MM.1S (cell line): ENCODE results near the gene CARMIL1.

Experiments used
- DNase-seq: peaks from one replicate; pipeline ENCODE4 v3.0.0-alpha.2; 2015
- H2AFZ ChIP-seq: fragments of 300-600 bp; sonication (generic); 2 replicates; pipeline ENCODE4 v1.6.0; 2016; ENCODE audit warnings: antibody characterized with exemption, low read length
- H3F3A ChIP-seq: fragments of 300-600 bp; sonication (generic); 2 replicates; pipeline ENCODE4 v1.6.1; 2016; ENCODE audit warnings: mild to moderate bottlenecking, antibody characterized with exemption, low read length, moderate library complexity, mixed read lengths; ENCODE audit not compliant: insufficient read depth
- H3K27ac ChIP-seq: fragments of 300-600 bp; sonication (generic); 2 replicates; pipeline ENCODE4 v1.5.1; 2016; ENCODE audit warnings: mild to moderate bottlenecking, low read length
- H3K27me3 ChIP-seq: fragments of 300-600 bp; sonication (generic); replicated peaks from 2 replicates; pipeline ENCODE4 v1.6.0; 2016; ENCODE audit warnings: low read length; ENCODE audit not compliant: insufficient read depth
- H3K36me3 ChIP-seq: fragments of 300-600 bp; sonication (generic); replicated peaks from 2 replicates; pipeline ENCODE4 v1.6.1; 2016; ENCODE audit warnings: mild to moderate bottlenecking, low read length, mixed read lengths; ENCODE audit not compliant: insufficient read depth
- H3K4me1 ChIP-seq: fragments of 300-600 bp; sonication (generic); 2 replicates; pipeline ENCODE4 v1.6.1; 2016; ENCODE audit warnings: low read length, mixed read lengths
- H3K4me2 ChIP-seq: fragments of 300-600 bp; sonication (generic); 2 replicates; pipeline ENCODE4 v1.6.0; 2016; ENCODE audit warnings: low read depth, low read length
- H3K4me3 ChIP-seq: fragments of 300-600 bp; sonication (generic); 2 replicates; pipeline ENCODE4 v1.5.1; 2016; ENCODE audit warnings: low read length, mixed read lengths
- H3K79me2 ChIP-seq: fragments of 300-600 bp; sonication (generic); 2 replicates; pipeline ENCODE4 v1.6.1; 2016; ENCODE audit warnings: mixed run types, low read length, mixed read lengths
- H3K9ac ChIP-seq: fragments of 300-600 bp; sonication (generic); 2 replicates; pipeline ENCODE4 v1.6.1; 2016; ENCODE audit warnings: low read length, mixed read lengths
- H3K9me2 ChIP-seq: fragments of 300-600 bp; sonication (generic); replicated peaks from 2 replicates; pipeline ENCODE4 v1.6.1; 2016; ENCODE audit warnings: mild to moderate bottlenecking, low read length, mixed read lengths; ENCODE audit not compliant: insufficient read depth
- H3K9me3 ChIP-seq: fragments of 300-600 bp; sonication (generic); replicated peaks from 2 replicates; pipeline ENCODE4 v1.6.1; 2016; ENCODE audit warnings: mild to moderate bottlenecking, low read length, mixed read lengths; ENCODE audit not compliant: insufficient read depth
- H4K20me1 ChIP-seq: fragments of 300-600 bp; sonication (generic); 2 replicates; pipeline ENCODE4 v1.6.1; 2016; ENCODE audit warnings: mild to moderate bottlenecking, low read length, moderate library complexity, mixed read lengths; ENCODE audit not compliant: insufficient read depth
- CTCF ChIP-seq: fragments of 300-600 bp; sonication (generic); IDR thresholded peaks from 2 replicates; pipeline ENCODE4 v1.5.1; 2016; ENCODE audit warnings: antibody characterized with exemption, low read length, mixed read lengths
- EZH2 ChIP-seq: fragments of 300-600 bp; sonication (generic); optimal IDR thresholded peaks from 2 replicates; pipeline ENCODE3; 2017; ENCODE audit warnings: low read depth, mild to moderate bottlenecking, antibody characterized with exemption, low read length, mixed read lengths
- EZH2phosphoT487 ChIP-seq: fragments of 300-600 bp; sonication (generic); IDR thresholded peaks from 2 replicates; pipeline ENCODE4 v1.6.1; 2018; ENCODE audit warnings: antibody characterized with exemption, low read length

The CARMIL1 gene

GRCh38 chr6:25535632-25536225, 256.6 kb downstream of the CARMIL1 start:
- no peaks in the 10 kb centered on the region for H3F3A ChIP-seq
- H3K4me3 ChIP-seq, result no peak overlapping the region
- H3K9me3 ChIP-seq, result no peaks in the 10 kb centered on the region
- no peak for DNase-seq
- H3K9ac ChIP-seq, result no peak overlapping the region
- H3K27me3 ChIP-seq, result no peaks in the 10 kb centered on the region
- no peak overlapping the region for H2AFZ ChIP-seq
- H3K4me1 ChIP-seq, result no peaks in the 10 kb centered on the region
- no peaks in the 10 kb centered on the region for H3K79me2 ChIP-seq
- H4K20me1 ChIP-seq, result no peaks in the 10 kb centered on the region
- no peak overlapping the region for H3K4me2 ChIP-seq
- no peaks in the 10 kb centered on the region; the same call in 1 of the 2 replicates for H3K36me3 ChIP-seq
- H3K9me2 ChIP-seq, result no peaks in the 10 kb centered on the region
- H3K27ac ChIP-seq, result no peak overlapping the region
- TF ChIP-seq EZH2phosphoT487 (no peak), EZH2 (no peak), CTCF (no peak)

- no peak overlapping the region for H3K9ac ChIP-seq
- no peaks in the 10 kb centered on the region; the same call in 1 of the 2 replicates for H3K36me3 ChIP-seq
- H3K27me3 ChIP-seq, result no peaks in the 10 kb centered on the region
- DNase-seq, result no peak
- H4K20me1 ChIP-seq, result no peaks in the 10 kb centered on the region
- H3K4me3 ChIP-seq, result no peak overlapping the region
- no peaks in the 10 kb centered on the region for H3K9me3 ChIP-seq
- H2AFZ ChIP-seq, result no peak overlapping the region
- H3K9me2 ChIP-seq, result no peaks in the 10 kb centered on the region
- TF ChIP-seq EZH2 (no peak), EZH2phosphoT487 (no peak), CTCF (no peak)
- no peaks in the 10 kb centered on the region for H3K79me2 ChIP-seq
- H3K4me1 ChIP-seq, result no peaks in the 10 kb centered on the region
- H3K4me2 ChIP-seq, result no peak overlapping the region
- no peak overlapping the region for H3K27ac ChIP-seq
- H3F3A ChIP-seq, result no peaks in the 10 kb centered on the region
Measured at GRCh38 chr6:25536781-25537180, 257.6 kb downstream of the CARMIL1 start.

GRCh38 chr6:25537349-25538018, 258.3 kb downstream of the CARMIL1 start:
- DNase-seq, result no peak

More at GRCh38 chr6:25537349-25538018, 258.3 kb downstream of the CARMIL1 start:
- Histone ChIP-seq H3K4me1 (no peaks in the 10 kb centered on the region), H3K9me2 (no peaks in the 10 kb centered on the region), H3K9me3 (no peaks in the 10 kb centered on the region), H2AFZ (no peak overlapping the region), H3K4me3 (no peak overlapping the region), H3K79me2 (no peaks in the 10 kb centered on the region), H3K27ac (no peak overlapping the region), H3K36me3 (no peaks in the 10 kb centered on the region; the same call in 1 of the 2 replicates), H3K27me3 (no peaks in the 10 kb centered on the region), H3K4me2 (no peak overlapping the region), H3K9ac (no peak overlapping the region), H3F3A (no peaks in the 10 kb centered on the region), H4K20me1 (no peaks in the 10 kb centered on the region)
- no peak for TF ChIP-seq CTCF
- TF ChIP-seq EZH2, result no peak
- no peak for TF ChIP-seq EZH2phosphoT487
